HG03159 (cell line): ENCODE data around the gene LRRC3B.
"Not testable (repeated sequence)": the region's sequence is repeated elsewhere in the genome, so short reads cannot be mapped to it uniquely, and the experiment has no call there.

ENCODE experiments used
- ATAC-seq: cut with Tn5 transposase; IDR thresholded peaks from one replicate; pipeline ENCODE4 v1.9.1; 2021; ENCODE audit warnings: mild to moderate bottlenecking, moderate library complexity; ENCODE audit not compliant: unreplicated experiment

Gene LRRC3B, protein sequence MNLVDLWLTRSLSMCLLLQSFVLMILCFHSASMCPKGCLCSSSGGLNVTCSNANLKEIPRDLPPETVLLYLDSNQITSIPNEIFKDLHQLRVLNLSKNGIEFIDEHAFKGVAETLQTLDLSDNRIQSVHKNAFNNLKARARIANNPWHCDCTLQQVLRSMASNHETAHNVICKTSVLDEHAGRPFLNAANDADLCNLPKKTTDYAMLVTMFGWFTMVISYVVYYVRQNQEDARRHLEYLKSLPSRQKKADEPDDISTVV

DNA sequence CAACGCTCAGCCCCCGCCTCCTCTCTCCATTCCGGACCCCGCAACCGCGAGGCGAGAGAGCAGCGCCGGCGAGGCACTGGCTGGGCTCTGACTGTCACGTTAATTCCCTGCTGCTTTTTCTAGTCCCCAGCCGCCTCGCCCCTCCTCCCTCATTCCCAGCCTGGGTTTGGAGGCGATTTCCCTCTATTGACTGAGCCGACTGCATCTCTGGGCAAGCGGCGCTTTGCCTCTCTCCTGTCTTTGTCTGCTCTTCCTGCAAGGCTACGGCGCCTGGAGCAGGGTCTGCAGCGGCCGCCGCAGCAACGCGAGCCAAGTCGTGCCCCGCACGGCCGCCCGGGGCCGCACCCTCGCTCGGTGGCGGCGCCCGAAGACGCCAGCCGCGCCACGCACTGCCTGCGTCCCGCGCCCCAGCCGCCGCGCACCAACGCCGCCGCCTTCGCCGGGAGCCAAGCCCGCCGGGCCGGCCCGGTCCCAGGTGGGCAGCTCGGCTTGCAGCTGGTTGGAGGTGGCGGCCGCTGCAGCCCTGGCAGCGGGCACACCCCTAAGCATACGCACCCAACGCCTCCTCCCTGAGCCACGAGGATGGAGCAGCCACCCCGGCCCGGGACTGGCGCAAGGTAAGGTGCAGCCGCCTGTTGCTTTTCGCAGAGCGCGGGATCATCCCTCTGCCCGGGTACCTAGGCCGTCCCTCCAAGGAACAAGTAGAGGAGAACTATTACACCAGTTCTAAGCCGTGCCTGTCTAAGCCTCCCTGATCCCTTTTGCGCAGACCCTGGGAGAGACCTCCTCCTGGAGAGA is at the start of gene LRRC3B:
LRRC3B (plus strand) TSS at position 152 of the 798 bp plus-strand sequence. CDS start 86,901 bp downstream, outside the sequence.
- no peak for ATAC-seq

DNA sequence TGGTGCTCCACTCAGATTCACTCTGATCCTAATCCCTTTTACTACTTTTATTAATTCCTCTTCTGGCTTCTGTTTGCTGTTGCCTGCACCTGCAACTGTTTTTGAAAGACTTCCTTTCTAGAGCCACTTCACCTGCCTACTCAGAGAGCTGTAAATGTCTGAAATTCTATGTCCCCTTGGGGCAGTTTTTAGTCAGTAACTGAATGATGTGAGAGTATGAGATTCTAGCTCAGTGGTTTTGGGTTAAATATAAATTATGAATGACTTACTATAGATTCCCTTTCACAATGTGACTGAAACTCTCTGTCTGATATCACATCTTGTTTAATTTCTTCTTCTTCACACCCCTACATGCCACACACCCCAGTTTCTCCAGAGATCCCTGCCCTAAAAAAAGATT is 47.8 kb upstream of the LRRC3B start:
- no peak for ATAC-seq

DNA sequence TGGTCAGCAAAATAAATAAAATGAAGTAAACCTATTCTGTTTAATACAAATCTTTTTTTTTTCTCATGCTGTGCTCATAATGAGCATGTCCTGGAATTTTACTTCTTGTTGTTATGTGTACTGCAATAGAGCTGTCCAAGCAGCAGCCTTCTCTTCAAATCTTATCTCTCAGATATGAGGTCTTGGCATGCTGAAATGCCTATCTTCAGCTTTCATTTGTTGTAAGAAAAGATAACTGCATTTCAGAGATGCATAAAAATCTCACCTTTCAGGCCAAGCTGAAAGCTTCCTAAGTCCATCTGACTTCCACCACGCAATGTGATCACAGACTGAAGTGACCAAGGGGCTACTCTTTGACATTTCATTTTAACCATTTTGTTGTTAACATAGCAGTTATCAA is 43.5 kb upstream of the LRRC3B start:
- ATAC-seq, result no peak

DNA sequence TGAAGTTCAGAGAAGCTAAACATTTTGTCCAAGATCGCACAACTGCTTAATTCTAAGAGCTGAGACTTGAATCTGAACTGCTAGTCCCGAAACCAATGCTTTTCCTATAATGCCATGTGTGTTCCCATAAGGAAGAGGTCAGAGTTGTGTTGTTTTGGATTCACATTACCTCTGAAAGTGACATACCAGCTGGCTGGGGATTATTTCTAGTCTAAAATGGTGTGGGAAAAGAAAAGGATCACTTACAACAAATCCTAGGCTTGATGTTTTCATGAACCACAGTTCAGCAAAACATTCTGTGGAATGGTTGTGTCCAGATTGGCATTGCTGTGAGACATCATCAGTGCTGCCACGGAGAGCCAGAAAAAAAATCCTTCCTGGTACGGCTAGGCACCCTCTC is 35.0 kb upstream of the LRRC3B start:
- no peak for ATAC-seq

DNA sequence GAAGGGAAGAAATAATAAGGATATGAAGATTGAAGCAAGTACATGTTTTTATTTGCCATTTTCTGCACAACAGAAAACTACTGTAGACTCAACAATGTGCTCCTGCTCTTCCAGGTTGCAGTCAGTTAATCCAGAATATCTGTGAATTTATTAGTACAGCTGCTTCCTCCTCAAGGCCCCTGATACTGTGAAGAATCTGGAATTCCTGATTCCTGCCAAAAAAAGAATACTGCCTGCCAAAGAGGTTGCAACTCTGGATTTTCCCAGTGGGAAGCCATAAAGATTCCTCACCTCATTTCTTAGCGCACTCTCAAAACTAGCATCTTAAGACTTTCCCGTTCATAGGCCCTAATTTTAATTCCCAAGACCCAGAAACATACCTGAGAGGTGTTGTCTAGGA is 33.6 kb upstream of the LRRC3B start:
- no peak for ATAC-seq

DNA sequence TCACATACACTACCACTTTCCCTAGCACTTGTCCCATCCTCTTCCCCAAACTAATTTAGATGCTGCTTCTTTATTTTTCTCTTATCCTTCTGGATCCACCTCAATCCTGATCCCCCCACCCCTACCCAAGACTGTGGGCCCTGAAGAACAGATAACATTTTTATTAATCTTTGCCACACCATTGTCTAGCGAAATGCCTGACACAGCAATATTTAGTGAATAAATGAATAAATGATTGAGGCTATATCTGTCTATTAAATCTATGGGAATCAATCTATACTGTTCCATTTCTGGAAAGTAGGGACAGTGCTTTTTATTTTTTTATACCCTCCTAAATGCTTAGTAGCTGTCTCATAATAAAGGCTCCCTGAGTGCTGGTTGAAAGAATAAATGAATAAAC is 32.9 kb upstream of the LRRC3B start:
- ATAC-seq, result no peak

- no peak for ATAC-seq
These were observed 31.6 kb upstream of the LRRC3B start for GRCh38 chr3:26590919-26591484.

GRCh38 chr3:26591926-26592325 is 30.6 kb upstream of the LRRC3B start:
- ATAC-seq, result no peak

DNA sequence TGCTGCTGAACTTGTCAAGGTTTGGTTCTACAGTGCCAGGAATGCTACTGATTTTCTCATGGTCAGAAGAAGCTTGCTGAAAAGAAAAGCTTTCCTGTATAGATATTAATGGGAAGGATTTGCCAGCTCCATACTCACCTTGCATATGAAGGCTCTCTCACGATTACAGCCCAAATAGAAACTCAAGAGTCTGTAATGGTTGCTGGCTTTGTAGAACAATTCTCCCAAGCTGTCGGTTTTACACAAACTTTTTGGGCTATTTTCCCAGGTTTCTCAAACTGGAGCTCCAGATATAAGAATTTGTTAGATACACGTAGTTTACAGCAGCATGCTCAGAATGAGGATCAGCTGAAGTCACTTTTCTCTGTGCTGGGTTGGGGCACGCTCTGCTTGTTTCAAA is 30.1 kb upstream of the LRRC3B start:
- no peak for ATAC-seq

- no peak for ATAC-seq
These were observed 26.2 kb upstream of the LRRC3B start for GRCh38 chr3:26596335-26596734.

DNA sequence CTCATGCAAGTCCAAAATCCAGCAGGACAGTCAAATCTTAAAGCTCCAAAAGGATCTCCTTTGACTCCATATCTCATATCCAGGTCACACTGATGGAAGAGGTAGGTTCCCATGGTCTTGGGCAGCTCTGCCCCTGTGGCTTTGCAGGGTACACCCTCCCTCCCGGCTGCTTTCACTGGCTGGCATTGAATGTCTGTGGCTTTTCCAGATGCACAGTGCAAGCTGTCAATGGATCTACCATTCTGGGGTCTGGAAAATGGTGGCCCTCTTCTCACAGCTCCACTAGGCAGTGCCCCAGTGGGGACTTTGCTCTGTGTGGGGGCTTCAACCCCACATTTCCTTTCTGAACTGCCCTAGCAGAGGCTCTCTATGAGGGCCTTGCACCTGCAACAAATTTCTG is 19.3 kb upstream of the LRRC3B start:
- not testable (repeated sequence) for ATAC-seq

GRCh38 chr3:26603771-26604170 is 18.8 kb upstream of the LRRC3B start:
- not testable (repeated sequence) for ATAC-seq

- no peak for ATAC-seq
These were observed 8.4 kb upstream of the LRRC3B start for GRCh38 chr3:26614006-26614685.

GRCh38 chr3:26621176-26621575 is 1.4 kb upstream of the LRRC3B start:
- no peak for ATAC-seq

DNA sequence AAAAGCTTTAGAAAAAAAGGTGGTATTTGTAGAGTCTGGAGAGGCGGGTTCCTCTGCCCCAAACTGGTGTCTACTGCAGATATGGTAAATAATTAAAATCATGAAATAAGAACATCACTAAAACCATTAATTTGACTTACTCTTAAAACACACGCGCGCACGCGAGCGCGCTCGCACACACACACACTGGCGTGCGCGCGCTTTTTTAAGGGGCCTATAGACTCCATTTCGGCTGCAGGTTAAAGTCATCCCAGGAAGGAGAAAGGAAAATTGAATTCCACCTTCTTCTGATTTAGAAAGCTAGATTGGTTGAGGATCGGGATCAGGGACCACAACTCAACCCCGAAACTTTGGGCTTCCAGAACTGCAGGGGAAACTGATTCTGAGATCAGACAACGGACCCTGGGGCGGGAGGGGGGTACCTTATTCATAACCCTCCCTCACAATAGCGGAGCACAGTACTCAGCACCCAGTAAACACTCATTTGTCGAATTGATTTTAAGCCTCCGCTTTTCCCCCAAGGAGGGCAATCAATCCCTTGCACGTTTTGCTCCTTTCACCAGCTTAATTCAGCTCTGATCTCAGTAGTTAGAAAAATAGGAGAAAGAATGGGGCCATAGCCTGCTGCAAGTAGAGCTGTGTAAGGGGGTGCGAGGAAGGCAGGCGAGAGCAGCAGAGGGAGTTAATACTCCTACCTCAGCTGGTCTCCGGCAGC is 509 bp upstream of the LRRC3B start:
- ATAC-seq, result no peak

- no peak for ATAC-seq
These were observed 1.0 kb downstream of the LRRC3B start for GRCh38 chr3:26623419-26624208.

DNA sequence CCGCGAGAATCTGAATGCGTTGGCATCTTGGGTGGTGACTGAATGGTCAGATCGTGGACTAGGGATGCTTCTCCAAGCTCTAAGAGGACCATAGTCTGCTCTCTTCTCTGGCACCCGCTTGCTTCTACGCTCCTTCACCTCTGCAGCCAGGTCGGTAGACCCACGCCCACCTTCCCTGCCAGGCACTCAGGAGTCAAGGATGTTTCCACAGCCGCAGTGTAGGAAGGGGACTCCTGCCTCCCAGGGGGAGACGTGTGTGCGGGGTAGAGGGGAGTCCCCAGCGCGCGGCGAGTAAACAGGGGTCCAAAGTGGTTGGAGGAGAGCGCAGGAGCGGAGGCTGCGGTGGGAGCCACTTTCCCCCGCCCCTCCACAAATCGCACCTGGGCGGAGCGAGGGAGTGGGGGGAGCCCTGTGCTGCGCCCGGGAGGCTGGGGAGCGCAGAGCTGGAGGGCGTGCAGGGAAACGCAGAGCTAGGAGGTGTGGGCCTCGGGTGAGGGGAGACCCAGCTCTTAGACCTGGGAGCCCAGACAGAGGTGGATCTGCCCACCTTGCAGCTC is 1.7 kb downstream of the LRRC3B start:
- no peak for ATAC-seq

GRCh38 chr3:26625187-26625586 is 2.6 kb downstream of the LRRC3B start:
- no peak for ATAC-seq

DNA sequence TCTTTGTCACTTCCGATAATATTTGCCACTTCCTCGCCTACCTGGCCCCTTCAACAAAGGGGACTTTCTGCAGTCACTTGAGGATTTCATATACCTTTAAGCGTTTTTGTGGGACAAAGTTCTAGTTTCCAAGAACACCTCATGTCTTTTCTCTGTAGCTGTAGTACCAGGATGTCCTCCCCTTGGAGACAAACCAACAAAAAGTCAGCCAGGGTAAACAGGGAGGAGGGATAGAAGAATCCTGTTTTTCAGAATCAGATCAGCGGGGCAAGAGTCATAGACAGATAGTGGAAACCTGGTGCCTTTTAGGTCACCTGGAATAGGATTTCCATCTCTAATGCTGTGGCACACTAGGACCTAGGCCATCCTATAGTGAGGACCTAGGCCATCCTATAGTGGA is 4.5 kb downstream of the LRRC3B start:
- no peak for ATAC-seq

- ATAC-seq, result no peak
These were observed 6.3 kb downstream of the LRRC3B start for GRCh38 chr3:26628915-26629314.
